DMS153 treated with DMSO at 0.1 percent for 48 hours (cell line): ENCODE data around the gene TSC2.

Source experiments
- DNase-seq: peaks from one replicate; lab custom pipeline; 2025; ENCODE audit not compliant: unreplicated experiment; lab: John Stamatoyannopoulos, UW

Gene TSC2

DNA sequence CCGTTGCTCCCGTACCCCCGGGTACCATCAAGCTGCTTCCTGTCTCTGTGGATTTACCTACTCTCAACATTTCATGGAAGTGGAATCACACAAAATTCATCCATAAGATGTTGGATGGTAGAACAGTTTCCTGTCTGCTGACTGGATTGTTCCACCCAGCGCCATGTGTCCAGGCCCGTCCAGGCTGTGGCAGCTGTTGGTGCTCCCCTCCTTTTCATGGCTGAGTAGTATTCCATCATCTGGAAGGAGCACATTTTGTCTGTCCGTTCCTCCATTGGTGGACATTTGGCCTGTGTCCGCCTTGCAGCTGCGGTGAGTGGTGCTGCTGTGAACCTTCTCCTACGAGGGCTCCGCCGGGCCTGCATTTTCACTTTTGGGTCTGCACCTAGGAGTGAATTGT is 18.4 kb downstream of the TSC2 start:
- no peak for DNase-seq

DNA sequence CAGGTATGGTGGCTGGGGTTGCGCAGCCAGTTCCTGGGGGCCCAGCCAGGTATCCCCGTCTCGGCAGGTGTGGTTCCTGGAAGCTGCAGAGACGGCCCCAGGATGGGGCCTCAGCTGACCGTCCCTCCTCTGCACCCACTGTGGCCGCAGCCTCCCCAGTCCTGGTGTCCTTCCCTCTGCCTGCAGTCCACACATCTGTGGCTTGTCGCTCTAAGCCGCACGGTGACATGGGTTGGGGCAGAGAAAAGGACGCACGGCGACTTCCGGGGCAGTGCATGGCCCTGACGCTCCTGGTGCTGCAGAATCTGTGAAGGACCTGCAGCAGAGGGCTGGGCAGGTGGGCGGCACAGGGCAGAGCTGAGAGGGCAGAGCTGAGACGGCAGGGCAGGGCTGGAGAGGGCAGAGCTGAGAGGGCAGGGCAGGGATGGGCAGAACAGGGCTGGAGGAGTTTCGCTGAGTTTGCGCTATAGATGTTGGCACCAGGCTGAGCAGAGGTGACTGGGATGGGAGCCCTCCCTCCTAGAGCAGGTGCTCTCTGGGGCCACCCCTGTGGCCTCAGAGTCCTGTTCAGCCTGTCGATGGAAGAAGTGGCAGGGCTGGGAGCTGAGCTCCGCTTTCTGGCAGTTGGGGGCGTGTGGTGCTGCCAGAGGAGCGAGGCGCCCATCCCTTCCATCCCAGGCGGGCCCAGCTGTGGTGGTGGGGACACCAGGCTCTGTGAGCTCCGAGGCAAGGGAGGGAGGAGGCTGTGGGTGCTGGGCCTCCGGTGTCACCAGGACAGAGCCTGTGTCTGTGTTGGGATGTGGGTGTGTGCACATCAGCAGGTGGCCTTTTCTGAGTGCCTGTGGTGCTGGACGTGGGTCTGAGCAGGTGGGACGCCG is 23.0 kb downstream of the TSC2 start:
- no peak for DNase-seq

- no peak for DNase-seq
Measured at GRCh38 chr16:2071454-2072202, 23.8 kb downstream of the TSC2 start.

DNA sequence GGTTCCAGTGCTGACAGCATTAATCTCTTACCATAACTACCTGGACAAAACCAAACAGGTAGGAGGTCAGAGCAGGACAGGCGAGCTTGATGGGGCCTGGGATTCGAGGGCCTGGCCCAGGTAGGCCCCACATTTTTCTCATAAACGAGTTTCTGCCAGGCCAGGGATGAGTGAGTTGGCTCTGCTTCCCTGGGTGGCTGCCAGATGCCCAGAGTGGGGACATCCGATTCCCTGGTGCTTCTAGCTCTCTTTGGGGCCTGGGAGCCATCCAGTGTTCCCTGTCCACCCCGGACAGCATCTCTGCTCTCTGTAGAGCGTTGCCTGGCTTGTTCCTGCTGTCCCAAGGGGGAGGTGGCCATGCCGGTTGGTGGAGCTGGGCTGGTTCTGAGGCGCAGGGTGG is 25.1 kb downstream of the TSC2 start:
- no peak for DNase-seq

GRCh38 chr16:2074071-2074470 is 26.3 kb downstream of the TSC2 start:
- no peak for DNase-seq

- DNase-seq, result no peak
Measured at GRCh38 chr16:2075631-2076030, 27.8 kb downstream of the TSC2 start.

DNA sequence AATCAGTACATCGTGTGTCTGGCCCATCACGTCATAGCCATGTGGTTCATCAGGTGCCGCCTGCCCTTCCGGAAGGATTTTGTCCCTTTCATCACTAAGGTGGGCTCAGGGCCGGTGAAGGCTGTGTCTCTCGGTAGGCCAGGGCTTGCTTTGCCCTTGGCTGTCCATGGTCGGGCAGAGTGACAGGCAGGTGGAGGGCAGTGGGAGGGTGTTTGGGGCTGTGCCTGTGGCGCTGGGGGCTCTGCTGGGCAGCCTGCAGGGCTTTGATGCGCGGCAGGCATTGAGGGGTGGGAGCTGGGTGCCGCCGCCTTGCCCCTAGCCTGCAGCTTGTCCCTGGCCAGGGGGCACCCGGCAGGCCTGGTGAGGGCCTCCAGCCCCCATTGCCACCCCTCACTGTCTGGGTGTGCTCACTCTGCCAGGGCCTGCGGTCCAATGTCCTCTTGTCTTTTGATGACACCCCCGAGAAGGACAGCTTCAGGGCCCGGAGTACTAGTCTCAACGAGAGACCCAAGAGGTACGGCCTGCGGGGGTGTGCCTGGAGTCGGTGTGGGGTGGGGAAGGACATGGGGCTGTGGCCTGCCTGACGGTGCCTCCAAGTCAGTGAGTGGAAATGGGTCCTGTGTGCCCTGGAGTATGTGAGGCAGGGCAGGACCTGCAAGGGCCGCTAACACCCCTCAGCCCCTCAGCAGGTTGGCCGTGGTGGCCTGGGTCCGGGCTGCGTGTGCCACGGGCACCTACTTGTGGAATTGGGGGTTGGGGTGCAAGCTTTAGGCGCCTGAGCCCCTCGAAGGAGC is 28.5 kb downstream of the TSC2 start:
- no peak for DNase-seq

DNA sequence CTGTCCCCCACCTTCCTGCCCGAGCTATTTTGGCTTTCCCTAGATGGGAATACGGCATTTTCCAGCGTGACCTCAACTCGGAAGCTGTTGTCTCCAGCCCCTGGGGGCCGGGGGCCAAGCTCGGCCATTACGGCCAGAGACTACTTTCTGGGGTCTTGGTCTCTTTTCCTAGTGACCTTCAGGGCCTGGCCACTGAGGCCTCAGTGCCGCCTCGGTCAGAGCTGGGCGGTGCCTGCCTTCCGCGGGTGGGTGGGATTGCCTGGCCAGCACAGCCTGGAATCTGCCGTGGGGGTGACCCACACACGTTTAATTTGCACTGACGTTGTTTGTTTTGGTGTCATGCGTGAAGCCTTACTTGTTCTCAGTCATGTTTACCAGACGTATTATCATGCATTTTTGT is 29.2 kb downstream of the TSC2 start:
- no peak for DNase-seq

GRCh38 chr16:2077696-2078095 is 29.9 kb downstream of the TSC2 start:
- DNase-seq, result no peak

- DNase-seq, result no peak
Measured at GRCh38 chr16:2078096-2078495, 30.3 kb downstream of the TSC2 start.

DNA sequence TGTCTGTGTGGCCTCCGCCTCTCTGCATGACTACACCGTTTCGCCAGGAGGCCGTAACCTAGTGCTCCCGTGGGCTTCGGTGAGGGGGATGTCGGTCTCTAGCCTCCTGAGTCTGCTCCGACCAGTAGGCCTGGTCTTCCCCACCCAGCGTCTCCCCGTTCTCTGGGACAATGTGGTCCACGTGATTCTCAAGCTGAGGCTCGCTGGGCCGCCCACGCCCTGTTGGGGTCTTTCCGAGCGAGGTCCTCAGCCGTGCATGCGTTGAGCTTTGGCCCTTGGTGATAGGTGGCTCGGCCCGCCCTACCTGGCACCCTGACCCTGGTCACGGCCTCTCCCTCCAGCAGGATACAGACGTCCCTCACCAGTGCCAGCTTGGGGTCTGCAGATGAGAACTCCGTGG is 30.9 kb downstream of the TSC2 start:
- DNase-seq, result no peak

DNA sequence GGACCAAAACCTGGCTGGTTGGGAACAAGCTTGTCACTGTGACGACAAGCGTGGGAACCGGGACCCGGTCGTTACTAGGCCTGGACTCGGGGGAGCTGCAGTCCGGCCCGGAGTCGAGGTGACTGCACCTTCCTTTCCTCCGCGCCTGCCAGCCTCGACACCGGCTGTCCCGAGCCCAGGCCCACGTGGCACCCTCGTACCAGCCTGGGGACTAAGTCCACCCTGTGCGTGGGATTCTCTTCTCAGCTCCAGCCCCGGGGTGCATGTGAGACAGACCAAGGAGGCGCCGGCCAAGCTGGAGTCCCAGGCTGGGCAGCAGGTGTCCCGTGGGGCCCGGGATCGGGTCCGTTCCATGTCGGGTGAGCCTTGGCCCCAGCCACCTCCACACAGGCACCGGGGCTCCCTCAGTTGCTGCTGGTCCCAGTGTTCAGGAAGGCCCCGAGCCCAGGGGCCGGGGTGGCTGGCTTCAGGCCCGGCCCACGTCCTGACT is 31.6 kb downstream of the TSC2 start:
- no peak for DNase-seq

- DNase-seq, result no peak
Measured at GRCh38 chr16:2079991-2080390, 32.2 kb downstream of the TSC2 start.

DNA sequence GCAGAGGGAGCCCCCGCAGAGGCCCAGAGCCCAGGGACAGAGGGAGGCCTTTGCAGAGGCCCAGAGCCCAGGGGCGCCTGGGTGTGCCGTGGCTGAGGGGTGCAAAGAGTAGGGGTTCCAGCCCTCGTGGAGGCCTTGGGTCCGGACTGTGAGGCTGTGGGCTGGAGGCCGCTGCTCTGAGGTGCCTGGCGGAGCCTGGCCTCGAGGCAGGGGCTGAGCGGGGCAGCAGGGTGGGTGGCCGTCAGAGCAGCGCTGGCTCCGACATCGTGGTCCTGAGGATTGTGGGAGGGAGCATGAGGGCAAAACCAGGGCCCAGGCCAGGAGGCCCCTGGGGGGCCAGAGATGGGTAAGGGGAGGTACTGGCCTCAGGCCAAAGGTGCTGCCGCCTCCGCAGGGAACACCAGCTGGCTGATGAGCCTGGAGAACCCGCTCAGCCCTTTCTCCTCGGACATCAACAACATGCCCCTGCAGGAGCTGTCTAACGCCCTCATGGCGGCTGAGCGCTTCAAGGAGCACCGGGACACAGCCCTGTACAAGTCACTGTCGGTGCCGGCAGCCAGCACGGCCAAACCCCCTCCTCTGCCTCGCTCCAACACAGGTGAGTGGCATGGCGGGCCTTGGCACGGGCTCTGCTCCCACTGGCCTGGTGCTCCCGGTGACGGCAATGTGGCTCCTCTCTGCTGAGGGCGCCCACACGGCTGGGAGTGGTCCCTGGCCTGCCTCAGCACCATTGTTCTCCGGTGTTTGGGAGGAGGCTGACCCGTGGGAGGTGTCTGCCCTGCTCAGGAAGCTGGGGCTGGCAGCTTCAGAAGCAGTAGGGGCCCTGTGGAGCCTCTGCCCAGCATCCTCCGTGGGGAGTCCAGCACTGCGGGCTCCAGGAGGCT is 33.7 kb downstream of the TSC2 start:
- DNase-seq, result no peak

- DNase-seq, result peak; percentile 80
Measured at GRCh38 chr16:2082171-2082982, 34.6 kb downstream of the TSC2 start.

DNA sequence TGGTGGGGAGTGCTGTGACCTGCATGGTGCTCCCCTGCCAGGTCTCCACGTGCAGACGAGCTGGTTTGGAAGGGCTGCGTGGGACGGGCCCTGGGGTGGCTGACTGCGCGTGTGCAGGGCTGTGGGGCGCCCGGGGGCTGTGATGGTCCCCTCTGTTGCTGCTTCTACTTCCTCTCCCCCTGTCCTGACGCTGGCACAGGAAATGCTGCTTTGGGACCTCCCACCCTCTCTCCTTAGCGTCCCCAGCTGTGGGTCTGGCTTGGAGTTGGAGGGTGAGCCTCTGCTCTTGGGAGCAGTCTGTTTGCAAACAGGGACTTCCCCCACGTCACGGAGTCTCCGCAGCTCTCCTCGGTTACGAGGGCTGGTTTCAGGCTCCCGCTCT is 35.2 kb downstream of the TSC2 start:
- DNase-seq, result no peak

DNA sequence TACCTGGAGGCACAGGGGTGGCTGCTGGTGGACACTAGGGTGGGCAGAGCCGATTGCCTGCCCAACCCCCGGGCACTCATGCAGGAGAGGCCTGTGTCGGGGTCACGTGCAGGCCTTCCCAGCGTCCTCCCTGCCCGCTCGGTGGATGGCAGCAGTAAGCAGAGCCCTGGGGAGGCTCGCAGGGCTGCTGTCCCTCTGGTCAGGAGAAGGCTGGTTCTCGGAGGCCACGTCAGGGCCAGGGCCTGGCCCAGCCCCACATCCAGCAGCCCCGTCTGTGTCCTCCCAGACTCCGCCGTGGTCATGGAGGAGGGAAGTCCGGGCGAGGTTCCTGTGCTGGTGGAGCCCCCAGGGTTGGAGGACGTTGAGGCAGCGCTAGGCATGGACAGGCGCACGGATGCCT is 35.6 kb downstream of the TSC2 start:
- no peak for DNase-seq

DNA sequence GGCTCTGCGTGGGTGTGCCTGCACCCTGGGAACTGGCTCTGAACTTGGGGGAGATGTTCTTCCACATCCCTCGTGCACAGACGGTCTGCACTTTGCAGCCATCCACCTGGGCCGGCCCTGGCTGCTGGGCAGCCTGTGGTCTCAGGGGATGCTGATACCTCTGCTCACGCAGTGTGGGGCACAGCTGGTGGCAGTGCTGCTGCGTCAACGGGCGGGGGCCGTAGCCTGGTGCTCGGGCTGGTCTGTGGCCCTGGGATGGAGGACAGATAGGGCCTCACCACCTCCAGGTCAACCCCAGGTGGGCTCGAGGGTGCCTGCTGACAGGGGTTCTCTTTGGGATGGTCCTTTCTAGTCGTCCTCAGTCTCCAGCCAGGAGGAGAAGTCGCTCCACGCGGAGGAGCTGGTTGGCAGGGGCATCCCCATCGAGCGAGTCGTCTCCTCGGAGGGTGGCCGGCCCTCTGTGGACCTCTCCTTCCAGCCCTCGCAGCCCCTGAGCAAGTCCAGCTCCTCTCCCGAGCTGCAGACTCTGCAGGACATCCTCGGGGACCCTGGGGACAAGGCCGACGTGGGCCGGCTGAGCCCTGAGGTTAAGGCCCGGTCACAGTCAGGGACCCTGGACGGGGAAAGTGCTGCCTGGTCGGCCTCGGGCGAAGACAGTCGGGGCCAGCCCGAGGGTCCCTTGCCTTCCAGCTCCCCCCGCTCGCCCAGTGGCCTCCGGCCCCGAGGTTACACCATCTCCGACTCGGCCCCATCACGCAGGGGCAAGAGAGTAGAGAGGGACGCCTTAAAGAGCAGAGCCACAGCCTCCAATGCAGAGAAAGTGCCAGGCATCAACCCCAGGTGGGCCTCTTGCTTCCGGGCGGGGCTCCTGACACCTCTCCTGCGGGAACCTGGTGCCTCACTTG is 36.3 kb downstream of the TSC2 start:
- DNase-seq, result no peak
